ENCODE measurements around the gene MYO5A.
"Not testable (repeated sequence)": the region's sequence is repeated elsewhere in the genome, so short reads cannot be mapped to it uniquely, and the experiment has no call there.

The MYO5A gene

DNA sequence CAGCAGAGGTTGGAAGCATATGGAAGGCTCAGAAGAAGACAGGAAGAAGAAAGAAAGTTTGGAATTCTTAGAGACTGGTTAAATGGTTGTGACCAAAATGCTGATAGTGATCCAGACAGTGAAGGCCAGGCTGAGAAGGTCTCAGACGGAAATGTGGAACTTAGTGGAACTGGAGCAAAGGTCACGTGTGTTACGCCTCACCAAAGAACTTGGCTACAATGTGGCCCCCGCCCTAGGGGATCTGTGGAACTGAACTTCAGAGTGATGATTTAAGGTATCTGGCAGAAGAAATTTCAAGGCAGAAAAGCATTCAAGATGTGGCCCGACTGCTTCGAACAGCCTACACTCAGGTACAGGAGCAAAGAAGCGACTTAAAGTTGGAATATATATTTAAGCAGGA, 83.1 kb downstream of the MYO5A start:
- DNase-seq (ENCODE audit: low read depth) = no peak
- H3K4me3 ChIP-seq (ENCODE audit: control insufficient read depth, low read depth, low read length) = no peak overlapping the region
- TF ChIP-seq, protein P1, sequence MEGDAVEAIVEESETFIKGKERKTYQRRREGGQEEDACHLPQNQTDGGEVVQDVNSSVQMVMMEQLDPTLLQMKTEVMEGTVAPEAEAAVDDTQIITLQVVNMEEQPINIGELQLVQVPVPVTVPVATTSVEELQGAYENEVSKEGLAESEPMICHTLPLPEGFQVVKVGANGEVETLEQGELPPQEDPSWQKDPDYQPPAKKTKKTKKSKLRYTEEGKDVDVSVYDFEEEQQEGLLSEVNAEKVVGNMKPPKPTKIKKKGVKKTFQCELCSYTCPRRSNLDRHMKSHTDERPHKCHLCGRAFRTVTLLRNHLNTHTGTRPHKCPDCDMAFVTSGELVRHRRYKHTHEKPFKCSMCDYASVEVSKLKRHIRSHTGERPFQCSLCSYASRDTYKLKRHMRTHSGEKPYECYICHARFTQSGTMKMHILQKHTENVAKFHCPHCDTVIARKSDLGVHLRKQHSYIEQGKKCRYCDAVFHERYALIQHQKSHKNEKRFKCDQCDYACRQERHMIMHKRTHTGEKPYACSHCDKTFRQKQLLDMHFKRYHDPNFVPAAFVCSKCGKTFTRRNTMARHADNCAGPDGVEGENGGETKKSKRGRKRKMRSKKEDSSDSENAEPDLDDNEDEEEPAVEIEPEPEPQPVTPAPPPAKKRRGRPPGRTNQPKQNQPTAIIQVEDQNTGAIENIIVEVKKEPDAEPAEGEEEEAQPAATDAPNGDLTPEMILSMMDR (IDR thresholded peaks at IDR 0.05; ENCODE audit: control insufficient read depth, insufficient read depth, low read depth, low read length, missing control alignments) = no peak

DNA sequence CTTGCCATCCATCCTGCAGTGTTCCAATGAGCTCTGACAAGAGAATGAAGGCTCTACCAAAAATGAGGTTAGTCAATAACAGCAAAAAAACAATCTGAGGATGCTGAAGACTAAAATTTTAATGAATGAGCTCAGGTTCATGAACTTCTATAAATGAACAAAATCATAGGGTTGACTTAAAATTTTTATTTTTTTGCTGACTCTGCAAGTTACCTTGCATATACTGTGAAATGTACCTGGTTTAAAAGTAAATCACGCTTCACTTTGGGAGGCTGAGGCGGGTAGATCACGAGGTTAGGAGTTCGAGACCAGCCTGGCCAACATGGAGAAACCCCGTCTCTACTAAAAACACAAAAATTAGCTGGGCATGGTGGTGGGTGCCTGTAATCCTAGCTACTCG, 85.5 kb downstream of the MYO5A start:
- not testable (repeated sequence) for DNase-seq (ENCODE audit: low read depth)

DNA sequence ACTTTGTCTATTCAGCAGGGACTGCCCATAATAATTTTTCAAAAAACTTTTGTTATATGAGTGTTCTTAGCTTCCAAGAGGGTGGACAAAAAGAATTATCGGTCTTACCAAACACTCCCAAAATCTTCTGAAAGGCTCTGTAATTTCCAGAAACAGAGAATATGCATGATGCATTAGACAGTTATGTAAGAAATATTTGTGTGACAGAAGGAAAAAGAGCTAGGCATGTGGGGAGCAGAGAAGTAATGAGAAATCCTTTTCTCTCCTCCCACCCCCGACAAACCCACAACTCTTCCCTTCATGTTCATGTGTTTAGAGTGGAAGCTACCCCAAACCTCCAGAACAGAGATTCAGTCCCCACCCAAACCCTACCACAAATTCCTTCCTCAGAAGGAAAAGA, 86.8 kb downstream of the MYO5A start:
- DNase-seq (ENCODE audit: low read depth) = no peak
- no peak overlapping the region for H3K4me3 ChIP-seq (ENCODE audit: control insufficient read depth, low read depth, low read length)
- TF ChIP-seq, protein P1 (IDR thresholded peaks at IDR 0.05; ENCODE audit: control insufficient read depth, insufficient read depth, low read depth, low read length, missing control alignments) = no peak

More for the DNA sequence above, 85.5 kb downstream of the MYO5A start:
- H3K4me3 ChIP-seq (ENCODE audit: control insufficient read depth, low read depth, low read length) = not testable (repeated sequence)

DNA sequence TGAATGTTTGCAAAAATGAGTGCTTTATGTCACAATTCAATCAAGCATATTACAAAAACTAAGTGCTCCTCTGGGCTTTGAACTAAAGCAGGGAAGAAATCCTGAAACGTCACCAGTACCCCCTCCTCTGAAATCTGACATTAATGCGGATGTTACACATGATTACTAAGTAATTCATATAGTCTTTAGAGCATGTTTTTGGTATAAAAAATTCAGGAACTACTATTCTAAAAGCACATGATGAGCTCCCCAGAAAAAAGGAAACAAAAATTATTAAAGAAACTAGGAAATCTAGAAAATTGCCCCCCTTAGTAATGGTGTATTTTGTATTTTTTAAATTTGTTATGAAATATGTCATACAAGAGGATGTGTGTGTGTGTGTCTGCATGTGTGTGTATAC, 87.7 kb downstream of the MYO5A start:
- H3K4me3 ChIP-seq (ENCODE audit: control insufficient read depth, low read depth, low read length) = no peak overlapping the region
- no peak for DNase-seq (ENCODE audit: low read depth)
- TF ChIP-seq, protein P1 (IDR thresholded peaks at IDR 0.05; ENCODE audit: control insufficient read depth, insufficient read depth, low read depth, low read length, missing control alignments) = no peak

DNA sequence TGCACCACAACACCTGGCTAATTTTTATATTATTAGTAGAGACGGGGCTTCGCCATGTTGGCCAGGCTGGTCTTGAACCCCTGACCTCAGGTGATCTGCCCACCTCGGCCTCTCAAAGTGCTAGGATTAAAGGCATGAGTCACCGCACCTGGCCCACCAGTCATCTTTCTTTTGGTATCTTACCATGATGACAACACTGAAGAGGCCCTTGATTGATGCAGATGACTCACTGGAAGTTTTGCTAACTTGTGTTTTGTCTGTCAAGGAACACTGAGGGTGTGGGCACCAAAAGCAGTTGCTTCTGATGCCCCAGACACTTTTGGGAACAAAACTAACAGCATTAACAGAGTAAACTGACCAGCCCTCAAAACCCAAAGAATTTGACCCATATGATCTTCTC, 88.3 kb downstream of the MYO5A start:
- no peak overlapping the region for H3K4me3 ChIP-seq (ENCODE audit: control insufficient read depth, low read depth, low read length)
- TF ChIP-seq, protein P1 (IDR thresholded peaks at IDR 0.05; ENCODE audit: control insufficient read depth, insufficient read depth, low read depth, low read length, missing control alignments) = no peak
- DNase-seq (ENCODE audit: low read depth) = no peak

DNA sequence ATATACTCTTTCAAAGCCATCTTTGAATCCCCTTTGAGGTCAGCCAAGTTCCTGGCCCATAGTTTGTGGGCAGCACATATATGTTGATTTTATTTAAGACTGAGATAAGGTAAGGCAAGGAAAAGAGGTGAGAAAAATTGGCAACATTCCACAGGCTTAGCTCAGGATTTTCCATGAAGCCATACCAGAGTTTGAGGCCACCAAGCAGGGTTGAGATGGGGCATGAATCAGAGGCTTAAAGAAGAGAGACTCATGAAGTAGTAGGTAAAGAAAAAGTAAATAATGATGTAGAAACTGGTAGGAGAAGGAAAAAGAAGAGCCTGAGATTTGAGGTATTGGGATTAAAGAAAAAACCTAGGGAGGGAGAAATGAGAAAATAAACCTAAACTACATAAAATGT, 89.2 kb downstream of the MYO5A start:
- H3K4me3 ChIP-seq (ENCODE audit: control insufficient read depth, low read depth, low read length) = no peak overlapping the region
- TF ChIP-seq, protein P1 (IDR thresholded peaks at IDR 0.05; ENCODE audit: control insufficient read depth, insufficient read depth, low read depth, low read length, missing control alignments) = no peak
- no peak for DNase-seq (ENCODE audit: low read depth)

DNA sequence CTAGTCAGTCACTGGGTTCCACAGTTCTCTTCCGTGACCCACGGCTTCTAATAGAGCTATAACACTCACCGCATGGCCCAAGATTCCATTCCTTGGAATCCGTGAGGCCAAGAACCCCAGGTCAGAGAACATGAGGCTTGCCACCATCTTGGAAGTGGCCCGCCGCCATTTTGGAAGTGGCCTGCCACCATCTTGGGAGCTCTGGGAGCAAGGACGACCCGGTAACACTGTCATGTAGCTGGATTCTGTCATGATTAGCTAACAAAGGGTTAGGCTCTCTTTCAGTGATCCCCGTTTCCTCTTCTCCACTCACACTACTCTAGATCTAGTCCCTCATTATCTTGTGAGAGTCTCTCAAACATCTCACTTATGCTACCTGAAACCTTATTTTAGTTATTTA, 89.6 kb downstream of the MYO5A start:
- not testable (repeated sequence) for H3K4me3 ChIP-seq (ENCODE audit: control insufficient read depth, low read depth, low read length); DNase-seq (ENCODE audit: low read depth)

DNA sequence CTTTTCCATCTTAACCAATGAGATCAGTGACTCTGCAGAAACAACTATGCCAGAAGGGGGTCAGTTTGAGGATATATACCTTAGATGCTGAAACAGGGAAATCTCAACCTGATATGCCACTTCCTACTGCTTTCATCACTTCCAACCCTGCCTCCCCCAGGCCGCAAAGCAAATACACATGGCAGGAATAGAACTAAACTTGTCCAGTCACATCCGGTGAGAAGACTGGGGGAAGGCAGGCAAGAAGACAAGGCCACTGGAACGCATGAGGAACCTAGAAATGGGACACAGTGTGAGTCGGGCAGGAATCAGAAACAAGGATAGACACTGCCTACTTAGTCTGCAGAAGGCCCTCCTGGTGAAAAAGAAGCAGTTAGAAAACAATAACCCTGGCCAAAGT, 90.6 kb downstream of the MYO5A start:
- no peak overlapping the region for H3K4me3 ChIP-seq (ENCODE audit: control insufficient read depth, low read depth, low read length)
- DNase-seq (ENCODE audit: low read depth) = no peak
- TF ChIP-seq, protein P1 (IDR thresholded peaks at IDR 0.05; ENCODE audit: control insufficient read depth, insufficient read depth, low read depth, low read length, missing control alignments) = no peak
